GM11168 (cell line): ENCODE results near the gene SAPCD1.
"Not testable (repeated sequence)": the region's sequence is repeated elsewhere in the genome, so short reads cannot be mapped to it uniquely, and the experiment has no call there.

Experiments
- in situ Hi-C: fragments of 300-500 bp; cut with MboI; formaldehyde crosslinking; loops from one replicate; pipeline ENCODE4 v1.12.0; 2022; ENCODE audit warnings: low sequenced_read_pairs; ENCODE audit not compliant: unreplicated experiment

The SAPCD1 gene

GRCh38 chr6:31794294-31794865, 31.9 kb downstream of the SAPCD1 start:
- in situ Hi-C loops: no loop called here

GRCh38 chr6:31794866-31795615, 32.6 kb downstream of the SAPCD1 start:
- in situ Hi-C loops: no loop called here

- in situ Hi-C loops: no loop called here
These were observed 33.3 kb downstream of the SAPCD1 start, which contains the start of gene VARS1 for GRCh38 chr6:31795616-31796298. Gene VARS1 (minus strand): TSS chr6:31795752. CDS start chr6:31795217, 535 bp downstream.

GRCh38 chr6:31796993-31797385, 34.5 kb downstream of the SAPCD1 start:
- in situ Hi-C loops: no loop called here

- in situ Hi-C loops: no loop called here
These were observed 35.1 kb downstream of the SAPCD1 start for GRCh38 chr6:31797588-31797987.

- in situ Hi-C loops: no loop called here
These were observed 37.3 kb downstream of the SAPCD1 start for GRCh38 chr6:31799781-31800180.

- in situ Hi-C loops: not testable (repeated sequence)
These were observed 38.8 kb downstream of the SAPCD1 start for GRCh38 chr6:31801031-31801927.

- in situ Hi-C loops: no loop called here
These were observed 43.5 kb downstream of the SAPCD1 start for GRCh38 chr6:31805939-31806469.

GRCh38 chr6:31806470-31807272, 44.2 kb downstream of the SAPCD1 start, which contains the start of gene LSM2:
Gene LSM2 (minus strand): TSS chr6:31806966. CDS start chr6:31806757, 209 bp downstream.
- in situ Hi-C loops: no loop called here

GRCh38 chr6:31808599-31808998, 46.1 kb downstream of the SAPCD1 start:
- in situ Hi-C loops: not testable (repeated sequence)

GRCh38 chr6:31811645-31812044, 49.2 kb downstream of the SAPCD1 start:
- in situ Hi-C loops: no loop called here

- in situ Hi-C loops: no loop called here
These were observed 51.0 kb downstream of the SAPCD1 start for GRCh38 chr6:31813465-31813849.
